GM21360 (cell line): ENCODE data around the gene FBXO48.
A peak's percentile ranks its signal among the peaks of the same experiment; 100 is the strongest.

Source experiments
- ATAC-seq: cut with Tn5 transposase; IDR thresholded peaks from one replicate; pipeline ENCODE4 v1.9.1; 2021; ENCODE audit warnings: mild to moderate bottlenecking, moderate library complexity; ENCODE audit not compliant: unreplicated experiment

Gene FBXO48

DNA sequence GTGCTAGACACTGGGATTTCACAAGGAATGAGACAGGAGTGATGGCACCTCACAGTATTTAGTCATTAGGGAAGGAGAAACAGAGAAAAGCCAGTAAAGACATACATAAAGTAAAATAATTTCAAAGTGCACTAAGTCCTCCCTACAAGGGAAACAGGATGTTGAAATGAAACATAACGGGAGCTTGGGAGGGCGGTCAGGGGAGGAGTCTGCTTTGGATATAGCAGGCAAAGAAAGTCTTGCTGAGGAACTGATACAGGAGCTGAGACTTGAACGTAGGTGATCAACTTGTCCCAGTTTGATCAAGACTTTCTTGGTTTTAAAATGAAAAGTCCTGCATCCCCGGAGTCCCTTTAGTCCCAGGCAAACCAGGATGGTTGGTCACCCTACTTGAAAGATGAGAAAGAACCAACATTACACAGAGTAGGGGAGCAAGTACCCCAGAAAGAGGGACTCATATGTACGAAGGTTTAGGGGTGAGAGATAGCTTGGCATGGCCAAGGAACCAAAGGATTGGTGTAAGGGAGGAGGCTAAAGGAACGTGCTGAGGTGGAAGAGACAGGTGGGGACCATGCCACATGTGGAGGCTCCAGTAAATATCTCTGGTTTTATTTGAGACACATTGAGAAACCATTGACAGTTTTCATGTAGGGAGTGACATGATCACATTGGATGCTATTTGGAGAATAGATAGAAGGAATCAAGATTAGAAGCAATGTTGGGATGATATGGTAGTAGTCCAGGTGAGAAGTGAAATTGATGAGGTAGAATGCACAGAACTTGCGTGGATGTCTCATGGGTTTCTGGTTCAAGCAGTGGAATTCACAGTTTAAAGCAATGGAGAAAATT, 28.4 kb downstream of the FBXO48 start:
- ATAC-seq = no peak

DNA sequence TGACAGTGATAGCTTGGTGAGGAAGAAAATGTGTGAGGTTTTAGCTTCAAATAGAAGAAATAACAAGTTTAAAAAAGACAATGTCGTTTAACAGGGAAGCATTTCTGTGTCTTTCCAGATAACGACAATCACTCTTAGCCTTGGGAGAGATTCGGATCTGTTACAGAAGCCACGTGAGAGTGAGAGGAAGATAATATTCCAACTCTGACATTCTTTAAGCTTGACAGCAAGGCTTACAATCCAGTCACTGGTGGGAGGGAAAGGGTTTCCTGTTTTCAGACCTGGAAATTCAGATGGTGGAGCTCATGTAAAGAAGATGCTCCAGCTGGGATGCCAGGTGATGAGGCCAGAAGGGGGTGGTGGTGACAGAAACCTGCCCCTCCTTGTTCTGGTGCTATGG, 30.8 kb downstream of the FBXO48 start:
- no peak for ATAC-seq

DNA sequence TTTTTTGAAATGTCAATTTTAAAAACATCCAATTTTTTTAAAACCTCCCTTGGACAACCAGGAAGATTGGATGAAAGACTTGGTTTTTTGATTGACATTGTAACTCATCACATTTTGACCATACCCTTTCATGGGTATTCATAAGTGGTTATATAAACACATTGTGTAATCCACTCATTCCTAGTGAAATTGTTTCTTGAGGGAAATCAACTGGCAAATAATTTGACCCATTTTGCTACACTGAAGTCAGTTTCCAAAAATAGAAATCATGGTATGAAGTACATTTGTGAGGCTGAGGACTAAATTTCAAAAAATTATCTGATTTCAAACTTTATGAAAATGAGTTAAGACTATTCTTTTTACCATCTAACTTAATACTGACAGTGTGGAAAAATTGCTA, 31.5 kb downstream of the FBXO48 start:
- ATAC-seq = no peak

DNA sequence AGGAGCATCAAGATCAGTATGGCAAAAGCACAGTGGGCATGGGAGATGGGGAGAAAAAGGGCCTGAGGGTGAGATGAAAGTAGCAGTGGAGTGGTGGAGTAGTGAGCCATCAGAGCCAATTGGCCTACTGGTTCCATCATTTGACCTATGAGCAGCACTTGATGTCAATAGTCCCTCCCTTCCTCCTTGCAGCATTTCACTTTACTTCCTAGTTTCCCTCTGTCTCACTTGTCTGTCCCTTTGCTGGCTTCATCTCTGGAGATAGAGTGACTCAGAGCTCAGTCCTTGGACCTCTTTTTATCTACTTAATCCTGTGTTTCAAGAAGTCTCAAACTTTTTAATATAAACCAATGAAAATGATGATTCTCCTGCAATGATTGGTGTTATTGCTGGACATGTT, 32.1 kb downstream of the FBXO48 start:
- no peak for ATAC-seq

DNA sequence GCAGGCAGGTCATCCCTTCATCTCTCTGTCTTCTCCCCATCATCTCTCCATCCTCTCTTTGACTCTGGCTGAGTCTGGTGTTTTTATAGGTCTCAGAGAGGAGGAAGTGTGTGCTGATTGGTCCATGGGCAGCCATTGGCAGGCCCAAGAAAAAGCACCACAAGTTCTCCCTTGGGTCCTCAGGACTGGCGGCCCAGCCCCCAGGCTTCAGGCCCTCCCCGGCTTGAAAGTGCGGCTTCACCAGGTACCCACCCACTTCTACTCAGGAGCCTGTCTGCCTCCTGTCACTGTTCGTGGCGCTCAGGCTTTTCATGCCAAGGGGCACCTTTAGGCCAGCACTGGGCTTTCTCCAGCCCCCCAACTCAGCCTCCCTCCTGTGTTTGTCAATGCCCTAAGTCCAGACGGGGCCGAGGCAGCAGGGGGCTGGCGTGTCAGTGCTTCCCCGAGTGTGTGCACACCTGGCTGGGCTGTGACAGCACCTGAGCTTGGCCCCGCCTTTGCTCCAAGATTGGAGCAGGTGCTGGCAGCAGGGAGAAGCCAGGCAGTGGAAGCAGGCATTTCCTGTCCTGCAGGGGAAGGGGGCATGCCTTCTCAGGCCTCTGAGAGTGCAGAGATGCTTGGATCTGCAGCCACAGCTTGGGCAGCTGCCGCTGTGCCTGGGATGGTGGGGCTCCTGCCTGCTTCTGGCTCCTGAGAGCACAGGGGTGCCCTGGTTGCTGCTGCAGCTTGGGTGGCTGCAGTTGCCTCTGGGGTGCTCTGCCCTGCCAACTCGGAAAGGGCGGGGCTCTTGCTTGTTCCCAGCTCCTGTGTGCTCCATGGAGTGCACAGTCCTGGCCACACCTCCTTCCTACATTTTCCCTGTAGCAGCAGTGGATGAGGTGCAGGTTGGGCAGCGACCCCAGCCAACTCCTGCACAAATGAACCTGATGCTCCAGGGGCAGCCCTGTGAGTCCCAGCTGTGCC, 34.1 kb downstream of the FBXO48 start:
- no peak for ATAC-seq

DNA sequence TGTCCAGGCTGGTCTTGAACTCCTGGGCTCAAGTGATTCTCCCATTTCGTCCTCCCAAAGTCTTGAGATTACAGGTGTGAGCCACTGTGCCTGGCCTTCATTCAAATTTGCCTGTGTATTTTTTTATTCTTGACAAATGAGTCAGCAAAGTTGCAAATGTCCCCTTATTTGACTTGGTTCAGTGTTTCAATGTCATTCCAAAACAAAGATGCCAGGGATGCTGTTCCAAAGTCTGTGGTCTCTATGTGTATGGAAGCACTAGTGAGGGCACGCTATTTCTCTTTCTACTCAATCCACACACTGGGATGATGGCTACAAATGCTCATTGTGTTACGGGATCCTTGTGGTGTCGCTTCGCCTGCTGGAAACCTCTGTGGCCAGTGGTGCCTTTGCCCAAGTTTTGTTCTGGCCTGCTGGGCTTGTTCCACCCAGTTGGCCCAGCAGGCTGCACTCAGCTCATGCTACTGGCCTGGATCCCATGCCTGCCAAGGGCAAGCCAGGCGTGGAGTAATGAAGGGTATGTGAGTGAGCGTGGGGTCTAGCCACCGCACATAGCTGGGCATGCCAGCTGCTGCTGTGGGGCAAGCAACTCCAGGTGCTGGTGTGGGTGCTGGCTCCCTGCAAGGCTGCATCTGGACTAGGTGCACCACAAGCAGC, 35.6 kb downstream of the FBXO48 start:
- no peak for ATAC-seq

DNA sequence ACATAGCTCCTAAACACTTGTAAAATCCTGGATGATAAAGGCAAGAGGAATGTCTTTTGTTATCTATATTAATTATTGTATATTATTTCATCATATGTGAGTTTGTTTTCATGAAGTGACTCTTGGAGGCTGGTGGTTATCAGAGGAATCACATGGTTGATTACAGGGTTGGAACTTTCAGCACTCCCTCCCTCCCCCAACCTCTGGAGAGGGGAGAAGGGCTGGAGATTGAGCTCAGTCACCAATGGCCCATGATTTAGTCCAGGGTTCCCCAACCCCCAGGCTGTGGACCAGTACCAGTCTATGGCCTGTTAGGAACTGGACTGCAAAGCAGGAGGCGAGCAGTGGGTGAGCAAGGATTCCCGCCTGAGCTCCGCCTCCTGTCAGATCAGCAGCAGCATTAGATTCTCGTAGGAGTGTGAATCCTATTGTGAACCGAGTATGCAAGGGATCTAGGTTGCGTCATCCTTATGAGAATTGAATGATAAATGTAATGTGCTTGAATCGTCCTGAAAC, 37.7 kb downstream of the FBXO48 start:
- ATAC-seq = no peak

DNA sequence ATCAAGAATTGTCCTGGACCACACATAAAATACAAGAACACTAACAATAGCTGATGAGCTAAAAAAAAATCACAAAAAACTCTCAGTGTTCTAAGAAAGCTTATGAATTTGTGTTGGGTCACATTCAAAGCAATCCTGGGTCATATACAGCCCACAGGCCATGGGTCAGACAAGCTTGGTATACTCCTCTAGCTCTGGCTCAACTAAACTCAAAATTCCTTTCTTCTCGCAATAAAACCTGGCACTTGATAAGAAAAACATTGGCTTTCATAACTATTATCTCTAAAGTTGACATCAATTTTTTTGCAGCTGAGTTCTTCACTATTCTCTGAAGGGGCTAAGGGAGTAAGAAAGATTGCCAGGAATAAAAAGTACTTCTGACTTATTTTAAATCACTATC, 38.3 kb downstream of the FBXO48 start:
- no peak for ATAC-seq

DNA sequence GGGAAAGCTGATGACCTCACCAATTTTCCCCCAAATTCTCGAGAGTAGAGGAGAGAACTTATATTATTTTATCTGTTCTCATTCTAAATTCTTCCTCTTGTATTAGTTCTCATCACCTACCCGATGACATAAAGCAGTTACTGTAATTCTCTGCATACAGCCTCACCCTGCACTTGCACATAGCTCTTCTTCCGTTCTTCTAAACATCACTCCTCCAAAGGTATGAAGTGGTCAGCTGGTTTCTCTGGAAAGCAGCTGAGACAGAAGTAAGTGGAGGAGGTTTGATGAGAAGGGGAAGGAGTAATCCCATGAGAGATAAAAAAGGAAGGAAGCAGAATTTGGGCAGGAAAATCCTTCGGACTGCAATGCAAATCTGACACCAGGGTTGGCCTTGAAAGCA, 39.0 kb downstream of the FBXO48 start:
- ATAC-seq = no peak

DNA sequence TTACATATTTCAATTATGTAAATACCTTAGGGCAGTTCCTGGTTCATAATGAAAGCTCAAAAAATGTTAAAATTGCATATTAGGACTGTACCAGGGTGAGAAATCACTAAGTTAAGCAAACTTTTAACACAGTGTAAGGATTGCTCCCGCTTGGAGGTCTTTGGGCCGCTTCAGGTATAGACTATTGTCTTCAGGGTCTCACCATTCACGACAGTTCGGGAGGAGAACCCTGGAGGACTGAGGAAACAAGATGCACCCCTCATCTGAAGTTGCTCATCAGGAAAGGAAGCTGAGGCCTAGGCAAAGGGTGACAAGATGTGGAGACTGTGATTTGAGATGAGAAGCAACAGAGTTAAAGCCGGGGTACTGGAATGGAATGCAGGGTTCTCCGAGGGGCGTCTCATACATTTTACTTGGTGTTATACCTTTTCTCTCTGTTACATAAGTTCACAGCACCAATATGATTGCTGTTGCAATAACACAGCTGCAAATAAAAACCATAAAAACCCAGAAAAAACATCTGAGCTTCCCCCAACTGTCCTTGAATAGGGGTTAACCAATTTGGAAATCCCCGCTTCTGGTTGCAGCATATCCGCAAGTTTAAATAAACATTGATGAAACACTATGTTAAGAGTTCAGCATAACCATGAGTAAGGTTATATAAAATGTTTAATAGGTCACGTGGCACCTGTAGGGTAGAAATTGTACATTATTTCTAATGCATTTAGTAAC, 40.1 kb downstream of the FBXO48 start:
- no peak for ATAC-seq

DNA sequence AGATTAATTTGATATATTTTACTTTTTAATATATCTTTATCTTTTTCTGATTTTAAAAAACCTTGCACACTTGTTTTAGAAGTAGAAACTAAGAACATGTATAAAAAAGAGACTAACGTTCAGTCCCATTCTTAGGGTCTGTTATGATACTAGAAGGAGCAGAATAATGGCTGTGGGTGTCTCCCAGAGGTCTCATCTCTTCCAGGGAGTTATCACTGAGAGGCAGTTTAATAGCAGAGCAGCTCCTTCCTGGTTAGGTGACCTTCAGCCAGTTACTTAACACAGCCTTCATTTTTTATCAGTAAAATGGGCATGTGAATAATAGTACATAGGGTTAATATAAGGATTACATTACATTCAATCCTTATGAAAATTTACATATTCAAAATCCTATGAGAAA, 40.6 kb downstream of the FBXO48 start:
- no peak for ATAC-seq

DNA sequence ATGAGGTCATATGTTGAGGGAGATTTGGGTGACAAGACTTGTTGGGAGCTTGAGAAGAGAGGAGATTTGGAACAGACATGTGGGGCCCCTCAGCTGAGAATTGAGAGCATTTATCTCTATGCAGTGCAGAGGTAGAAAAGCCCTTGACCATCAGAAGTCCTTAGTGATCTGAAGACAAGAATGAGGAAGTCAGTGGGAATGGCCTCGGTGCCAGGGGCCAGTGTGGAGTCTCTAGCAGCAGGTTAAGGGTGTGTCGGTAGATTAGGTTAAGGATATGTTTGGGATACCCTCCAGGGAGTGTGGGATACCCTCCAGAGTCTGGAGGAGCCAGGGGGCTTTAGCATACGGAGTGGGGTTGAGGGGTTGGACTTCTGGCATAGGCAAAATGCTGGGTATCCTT, 41.6 kb downstream of the FBXO48 start:
- no peak for ATAC-seq

DNA sequence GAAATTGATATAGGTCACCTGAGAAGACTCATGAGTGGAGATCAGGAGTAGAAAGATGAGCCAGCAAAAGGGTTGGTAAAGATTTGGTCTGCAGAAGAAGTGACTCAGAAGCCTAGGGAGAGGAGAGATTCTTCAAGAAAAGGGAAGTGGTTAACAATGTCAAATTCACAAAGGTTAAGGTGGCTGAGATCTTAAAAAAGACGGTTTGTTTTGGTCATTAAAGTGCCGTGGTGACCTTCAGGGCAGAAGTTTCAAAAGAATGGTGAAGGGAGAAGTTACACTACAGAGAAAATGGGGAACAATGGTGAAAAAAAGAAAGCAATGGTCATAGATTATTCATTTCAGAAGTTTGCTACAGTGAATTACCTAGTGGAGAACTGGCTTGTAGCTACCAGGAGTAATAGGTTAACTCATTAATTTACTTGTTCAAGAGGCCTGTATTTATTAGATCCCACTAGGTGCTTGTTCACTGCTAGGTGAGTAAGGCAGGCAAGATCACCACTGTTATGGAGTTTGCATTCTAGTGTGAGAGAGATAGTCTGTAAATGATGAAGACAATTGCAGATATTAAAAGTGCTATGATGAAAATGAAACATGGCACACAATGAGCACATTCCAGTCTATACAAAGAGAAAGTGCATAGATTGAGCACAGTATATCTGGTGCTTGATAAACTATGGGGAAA, 43.0 kb downstream of the FBXO48 start:
- peak; percentile 67 for ATAC-seq

DNA sequence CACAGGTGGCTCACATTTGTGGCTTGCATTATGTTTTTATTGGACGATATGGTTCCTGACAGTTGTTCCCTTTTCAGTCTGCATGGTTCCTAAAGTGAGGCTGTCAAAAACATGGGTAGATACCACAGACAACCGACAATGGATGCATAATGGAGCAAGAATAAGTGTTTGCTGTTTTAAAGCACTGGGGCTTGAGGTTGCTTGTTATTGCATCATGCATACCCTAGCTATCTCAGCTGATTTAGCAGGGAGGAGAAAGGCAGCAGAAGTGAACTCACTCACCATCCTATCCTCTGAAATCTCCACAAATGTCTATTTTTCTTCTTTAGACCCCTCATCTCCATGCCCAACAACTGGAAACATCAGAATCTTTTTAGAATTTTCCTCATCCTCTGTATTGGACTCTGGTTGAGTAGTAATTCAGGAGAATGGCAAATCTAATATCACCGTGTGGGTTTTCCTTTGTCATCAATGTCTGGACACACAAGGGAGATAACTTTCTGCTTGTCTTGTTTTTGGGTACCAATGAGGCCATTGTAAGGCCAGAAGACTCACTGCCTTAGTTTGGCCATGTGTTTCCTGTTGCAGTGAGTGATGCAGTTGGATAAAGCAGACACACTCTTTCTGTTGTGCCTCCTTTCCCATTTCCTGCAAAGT, 46.7 kb downstream of the FBXO48 start:
- no peak for ATAC-seq

DNA sequence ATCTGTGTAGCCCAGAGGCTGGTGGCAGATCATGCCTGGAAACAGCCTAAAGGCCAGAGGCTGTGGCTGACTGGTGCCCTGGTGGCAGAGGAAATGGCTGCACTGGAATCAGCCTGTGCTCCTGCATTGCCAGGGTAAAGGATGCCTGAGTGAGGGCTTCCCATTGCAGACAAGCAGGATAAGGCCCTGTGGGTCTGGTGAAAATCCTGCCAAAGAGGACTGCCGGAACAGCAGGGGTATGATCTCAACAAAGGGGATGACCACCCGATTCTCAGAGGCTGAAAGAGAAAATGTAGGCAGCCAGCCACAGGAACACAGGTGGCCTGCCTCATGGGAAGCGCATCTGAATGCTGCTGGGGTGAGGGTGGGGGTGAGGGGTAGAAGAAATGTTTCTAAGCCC, 48.2 kb downstream of the FBXO48 start:
- ATAC-seq = no peak

DNA sequence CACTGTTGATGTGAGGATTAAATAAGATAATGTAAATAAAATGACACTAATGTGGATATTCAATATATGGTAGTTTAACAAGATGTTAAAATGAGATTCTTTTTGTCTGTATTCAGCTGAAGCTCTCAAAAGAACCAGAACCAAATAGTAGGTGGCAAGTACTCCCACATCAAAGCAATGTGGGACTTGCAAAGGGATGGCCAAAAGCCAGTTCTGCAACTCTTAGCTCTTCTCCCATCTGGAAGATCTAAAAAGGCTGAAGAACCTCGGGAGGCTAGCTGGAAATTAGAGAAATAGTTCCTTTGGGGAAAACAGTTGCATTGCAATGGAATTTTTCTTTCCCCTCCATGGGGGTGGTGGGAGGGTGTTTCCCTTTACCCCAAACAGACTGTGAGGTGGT, 48.7 kb downstream of the FBXO48 start:
- no peak for ATAC-seq

DNA sequence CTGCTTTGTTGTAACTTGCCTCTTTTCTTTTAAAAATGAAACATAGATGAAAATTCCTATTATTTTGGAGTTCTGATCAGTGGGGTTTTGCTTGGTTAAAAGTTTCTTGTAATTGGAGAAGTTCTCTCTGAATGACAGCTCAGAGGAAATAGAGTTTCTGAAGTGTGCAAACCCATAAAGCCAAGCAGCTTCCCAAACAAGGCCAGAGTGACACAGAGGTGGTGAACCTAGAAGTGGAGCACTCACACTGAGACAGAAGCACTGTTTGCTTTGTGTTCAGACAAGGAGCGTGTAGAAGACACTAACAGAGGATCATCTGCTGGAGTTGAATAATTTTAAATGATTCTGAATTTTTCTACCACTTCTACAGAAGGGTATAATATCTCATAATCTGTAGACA, 49.2 kb downstream of the FBXO48 start:
- ATAC-seq = no peak

DNA sequence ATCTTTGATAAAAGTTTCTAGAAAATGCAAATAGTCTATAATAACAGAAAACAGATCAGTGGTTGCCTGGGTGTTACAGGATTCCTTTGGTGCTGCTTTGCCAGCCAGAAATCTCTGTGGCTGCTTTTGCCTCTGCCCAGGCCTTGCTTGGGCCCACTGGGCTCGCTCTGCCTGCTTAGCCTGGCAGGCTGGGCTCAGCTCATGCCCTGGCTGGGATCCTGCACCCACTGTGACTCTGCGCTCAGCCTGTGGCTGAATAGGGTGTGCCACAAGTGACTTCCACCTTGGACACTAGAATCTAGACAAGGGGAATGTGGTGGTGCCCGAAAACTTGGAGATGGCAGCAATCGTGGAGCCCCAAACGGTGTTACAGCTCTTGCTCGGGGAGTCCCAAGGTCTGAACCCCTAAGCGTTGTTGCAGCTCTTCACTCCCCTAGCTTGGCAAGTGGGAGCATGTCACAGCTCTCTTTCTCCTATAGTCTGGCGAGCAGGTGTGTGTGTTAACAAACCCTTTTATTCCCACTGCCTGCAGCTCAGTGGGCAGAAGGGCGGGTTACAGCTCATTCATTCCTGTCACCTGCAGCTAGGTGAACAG, 50.9 kb downstream of the FBXO48 start:
- no peak for ATAC-seq

DNA sequence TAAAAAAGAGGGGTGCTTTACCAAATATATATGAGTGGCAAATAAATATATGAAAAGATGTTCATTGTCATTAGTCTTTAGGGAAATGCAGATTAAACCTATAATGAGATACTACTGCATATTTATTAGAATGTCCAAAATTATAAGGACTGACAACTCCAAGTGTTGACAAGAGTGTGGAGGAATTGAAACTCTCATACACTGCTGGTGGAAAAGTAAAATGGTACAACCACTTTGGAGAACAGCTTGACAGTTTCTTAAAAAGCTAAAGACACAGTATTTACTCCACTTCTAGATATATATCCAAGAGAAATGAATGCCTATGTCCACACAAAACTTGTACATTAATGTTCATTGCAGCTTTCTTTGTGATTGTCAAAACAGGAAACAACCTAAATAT, 51.6 kb downstream of the FBXO48 start:
- ATAC-seq = no peak
